Right lobe of liver (tissue), 6 donors: ENCODE measurements around the gene NSD1. TPM values are rescaled to one million over a fixed set of nuclear protein-coding genes. Genes with fewer than 3 reads are reported as not detected.

Experiments used
- ATAC-seq, 4 donors: fragments of 200-7000 bp; cut with Tn5 transposase; one replicate each; pipeline ENCODE4 v1.9.1; 2020; ENCODE audit warnings: mild to moderate bottlenecking in 4 of 4, moderate library complexity in 4 of 4
- DNase-seq, 3 donors: peaks; one replicate each; pipeline ENCODE4 v3.0.0-alpha.2; 2020
- H3K27ac ChIP-seq, 3 donors: fragments of 200-600 bp; one replicate each; pipeline ENCODE4 v1.8.0; 2022
- H3K27me3 ChIP-seq, 2 donors: fragments of 200-600 bp; one replicate each; pipeline ENCODE4 v1.8.0; 2022
- H3K36me3 ChIP-seq, 4 donors: fragments of 200-600 bp; sonication (generic) in 1 of 4; one replicate each; pipeline versions ENCODE4 v1.5.1 to v1.8.0; 2017 to 2022; ENCODE audit warnings: control low read depth in 1 of 4
- H3K4me1 ChIP-seq, 4 donors: fragments of 200-600 bp; sonication (generic) in 1 of 4; one replicate each; pipeline versions ENCODE4 v1.5.1 to v1.8.0; 2017 to 2022; ENCODE audit warnings: control low read depth in 1 of 4
- H3K4me3 ChIP-seq, 3 donors: fragments of 200-600 bp; one replicate each; pipeline ENCODE4 v1.8.0; 2022
- H3K9me3 ChIP-seq, 4 donors: fragments of 200-600 bp; sonication (generic) in 1 of 4; one replicate each; pipeline versions ENCODE4 v1.5.1 to v1.8.0; 2017 to 2022; ENCODE audit warnings: control low read depth in 1 of 4
- CTCF ChIP-seq, 4 donors: fragments of 200-600 bp in 3 of 4; fragments of 450-650 bp in 1 of 4; IDR thresholded peaks; one replicate each; pipeline versions ENCODE4 v1.5.1 to v1.8.0; 2016 to 2022; ENCODE audit warnings: antibody characterized with exemption in 4 of 4, mild to moderate bottlenecking in 2 of 4
- POLR2A ChIP-seq: fragments of 450-650 bp; IDR thresholded peaks from one replicate; pipeline ENCODE4 v1.6.1; 2017; ENCODE audit warnings: antibody characterized with exemption, mild to moderate bottlenecking
- WGBS: methylation state at CpG from one replicate; pipeline ENCODE4 v1.1.6; 2018; ENCODE audit warnings: low coverage, low lambda C conversion rate; ENCODE audit not compliant: insufficient coverage; ENCODE audit errors: missing lambda C conversion rate; 5-methylcytosine and 5-hydroxymethylcytosine counted together
- intact Hi-C, 2 donors: fragments of 100-400 bp; cut with DNase I; formaldehyde crosslinking; loops; one replicate each; pipeline versions ENCODE4 v1.11.2 to v1.14.1; 2022
- total RNA-seq, 6 experiments: library from RNA; depleted of rRNA in 2 of 6; stranded (reverse); fragments of >200 nt in 2 of 6; fragmentation: NEBNext Ultra II Directional in 3 of 6; extraction: Animal tissue kit (Norgen Biotek cat#: 25700) in 3 of 6; gene quantifications; one replicate each; pipeline versions ENCODE4 v1.1.0 to v1.2.4, GENCODE V29; 2016 to 2023
- donor health status: DM: no; HTN: yes; CAD: no.
- donor health status: DM: no; HTN: no; CAD: no.
- donor health status: DM: no; HTN: no; CAD: no.
- donor health status: DM: no; HTN: yes; CAD: no.
- donor health status: DM: no; HTN: yes; CAD: no.

NSD1 gene
- total RNA-seq, 6 experiments from 2014 or later, result 13.1 to 33.1 (median 23.6) TPM

DNA sequence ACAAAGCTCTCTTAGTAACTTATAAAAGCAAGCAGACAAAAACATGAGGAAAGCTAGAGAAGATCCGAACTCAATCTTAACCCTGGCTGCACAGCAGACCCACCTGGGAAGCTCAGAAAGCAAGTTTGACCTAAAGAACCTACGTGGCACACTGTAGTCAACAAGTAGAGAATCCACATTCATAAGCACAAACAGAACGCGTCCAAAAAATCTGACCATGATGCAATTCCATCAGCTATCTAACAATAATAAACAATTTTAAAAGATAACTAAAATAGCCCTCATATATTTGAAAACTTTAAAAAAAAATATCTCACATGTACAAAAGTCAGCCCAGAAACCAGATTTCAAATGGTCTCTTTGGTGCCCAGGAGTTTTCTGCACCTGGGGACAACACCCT is 213.2 kb downstream of the NSD1 start:
- no peak for TF ChIP-seq CTCF (IDR thresholded peaks at IDR 0.05)
- Histone ChIP-seq H3K4me3 (no peak overlapping the region), H3K27ac (no peak overlapping the region), H3K4me1 (peaks cover 0 to 57% (median 24%) of the 10 kb centered on the region in 4 donors), H3K9me3 (no peaks in the 10 kb centered on the region), H3K36me3 (peaks cover under 1 to 16% (median 2%) of the 10 kb centered on the region in 4 donors), H3K27me3 (no peaks in the 10 kb centered on the region)
- 14% methylated on average over 4 of the region's 4 CpGs for WGBS
- ATAC-seq (no peak), DNase-seq (no peak)
- intact Hi-C loops, result no loop called here

DNA sequence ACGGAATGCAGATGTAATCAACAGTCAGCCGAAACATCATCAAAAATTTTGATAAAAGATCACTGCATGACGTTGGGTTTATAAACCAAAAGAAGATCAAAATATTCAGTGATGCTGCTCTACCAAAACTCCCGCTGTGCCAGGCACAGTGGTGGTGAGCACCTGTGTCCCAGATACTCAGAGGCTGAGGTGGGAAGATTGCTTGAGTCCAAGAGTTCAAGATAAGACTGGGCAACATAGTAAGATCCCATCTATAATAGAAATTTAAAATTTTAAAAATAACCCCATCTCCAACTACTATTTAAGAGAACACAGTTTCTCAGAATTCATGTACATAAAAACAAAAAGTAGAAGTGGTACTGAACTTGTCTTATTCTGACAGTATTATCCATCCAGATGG is 214.1 kb downstream of the NSD1 start:
- peaks cover 0 to 10% (median 2%) of the 10 kb centered on the region in 4 donors for H3K36me3 ChIP-seq
- no peak overlapping the region for H3K27ac ChIP-seq
- H3K4me1 ChIP-seq, result peaks cover 0 to 62% (median 24%) of the 10 kb centered on the region in 4 donors
- no peak for DNase-seq
- H3K9me3 ChIP-seq, result no peaks in the 10 kb centered on the region
- no peak overlapping the region for H3K4me3 ChIP-seq
- no peak for ATAC-seq
- 84% methylated on average over 4 of the region's 4 CpGs for WGBS
- intact Hi-C loops, result no loop called here
- no peaks in the 10 kb centered on the region for H3K27me3 ChIP-seq
- TF ChIP-seq CTCF (IDR thresholded peaks at IDR 0.05), result no peak
- no peak for TF ChIP-seq POLR2A

GRCh38 chr5:177349362-177349647 is 215.7 kb downstream of the NSD1 start:
- intact Hi-C loops, result no loop called here
- Histone ChIP-seq H3K4me3 (no peak overlapping the region), H3K4me1 (peaks cover 0 to 74% (median 28%) of the 10 kb centered on the region in 4 donors), H3K9me3 (no peaks in the 10 kb centered on the region), H3K27me3 (no peaks in the 10 kb centered on the region), H3K36me3 (peaks cover 0 to 7% (median 2%) of the 10 kb centered on the region in 4 donors), H3K27ac (no peak overlapping the region)
- no peak for ATAC-seq
- 32% methylated on average over 2 of the region's 3 CpGs for WGBS
- no peak for TF ChIP-seq CTCF (IDR thresholded peaks at IDR 0.05)
- no peak for TF ChIP-seq POLR2A
- no peak for DNase-seq

- ATAC-seq, result no peak
- peak in 2 of 3 donors; percentile 2 to 11 for DNase-seq
- Histone ChIP-seq H3K9me3 (no peaks in the 10 kb centered on the region), H3K27ac (no peak overlapping the region), H3K4me3 (peak overlapping the region in 2 of 3 donors; percentile 72 to 96), H3K27me3 (no peaks in the 10 kb centered on the region), H3K4me1 (peaks cover 0 to 79% (median 28%) of the 10 kb centered on the region in 4 donors), H3K36me3 (peaks cover 0 to 7% (median under 1%) of the 10 kb centered on the region in 4 donors)
- intact Hi-C loops, result no loop called here
- no peak for TF ChIP-seq POLR2A
- no peak for TF ChIP-seq CTCF (IDR thresholded peaks at IDR 0.05)
- WGBS, result 61% methylated on average over 5 of the region's 5 CpGs
Observed at GRCh38 chr5:177349762-177350161, 216.2 kb downstream of the NSD1 start.

Other genes starting within 250 kb of the NSD1 start
- 10 to 100 TPM in 2 of 6 experiments, 1 to 10 TPM in 4; 2.3 to 21.1 (median 9.1) TPM for gene HK3, start 234.4 kb upstream of the NSD1 start, total RNA-seq
- 10 to 100 TPM in 4 of 6 experiments, 1 to 10 TPM in 2; 8.4 to 15.6 (median 13.0) TPM for gene UIMC1, start 127.0 kb upstream of the NSD1 start, total RNA-seq
- gene ZNF346, start 111.1 kb upstream of the NSD1 start, total RNA-seq, result 1 to 10 TPM; 5.3 to 7.4 (median 6.0) TPM
- 10 to 100 TPM; 38.9 to 73.3 (median 55.1) TPM for gene FGFR4, start 46.9 kb upstream of the NSD1 start, total RNA-seq
- gene RAB24, start 169.9 kb downstream of the NSD1 start, total RNA-seq, result 10 to 100 TPM; 11.0 to 28.8 (median 16.2) TPM
- gene PRELID1, start 170.0 kb downstream of the NSD1 start, total RNA-seq, result 100 to 1,000 TPM in 2 of 6 experiments, 10 to 100 TPM in 4; 64.1 to 116 (median 84.4) TPM
- gene MXD3, start 178.1 kb downstream of the NSD1 start, total RNA-seq, result 1 to 10 TPM; 2.2 to 6.2 (median 4.9) TPM
- 100 to 1,000 TPM; 103 to 297 (median 160) TPM for gene LMAN2, start 217.9 kb downstream of the NSD1 start, total RNA-seq
- gene RGS14, start 224.2 kb downstream of the NSD1 start, total RNA-seq, result 10 to 100 TPM; 29.2 to 43.1 (median 35.2) TPM